K562 (cell line): ENCODE measurements around the gene CCDC9. TPM values are rescaled to one million over a fixed set of nuclear protein-coding genes. Genes with fewer than 3 reads are reported as not detected.

ENCODE experiments used
- CBX1 ChIP-seq: sonication (generic); IDR thresholded peaks from 2 replicates; pipeline ENCODE4 v1.6.1; 2016; ENCODE audit warnings: antibody characterized with exemption, low read depth, mild to moderate bottlenecking
- CTBP1 ChIP-seq: fragments of 450-650 bp; IDR thresholded peaks from 2 replicates; pipeline ENCODE4 v1.6.1; 2016; ENCODE audit warnings: borderline replicate concordance
- ILK ChIP-seq: fragments of 450-650 bp; IDR thresholded peaks from 2 replicates; pipeline ENCODE4 v1.6.1; 2016; ENCODE audit warnings: missing genetic modification characterization, low read depth, mild to moderate bottlenecking, missing compliant biosample characterization, moderate library complexity, borderline replicate concordance
- TARDBP ChIP-seq: fragments of 450-650 bp; IDR thresholded peaks from 2 replicates; pipeline ENCODE4 v1.6.1; 2016
- WHSC1 ChIP-seq: IDR thresholded peaks from one replicate; pipeline ENCODE4 v1.6.1; 2012; ENCODE audit warnings: low read length, control low read depth, inconsistent platforms
- ZNF121 ChIP-seq: sonication (generic); formaldehyde crosslinking; conservative IDR thresholded peaks from 2 replicates; pipeline ENCODE4 v1.8.0; 2022; ENCODE audit warnings: missing genetic modification reagents
- ZNF184 ChIP-seq: sonication (generic); formaldehyde crosslinking; IDR thresholded peaks from 2 replicates; pipeline ENCODE4 v1.5.0; 2020; ENCODE audit warnings: missing genetic modification reagents
- ZNF561 ChIP-seq: fragments of 450-650 bp; formaldehyde crosslinking; conservative IDR thresholded peaks from 2 replicates; pipeline ENCODE4 v1.4.0; 2020; ENCODE audit warnings: mild to moderate bottlenecking, moderate library complexity
- polyA plus RNA-seq, 8 experiments: library from polyadenylated mRNA; depleted of rRNA in 4 of 8; stranded (reverse) in 5 of 8; unstranded in 3 of 8; fragments of >200 nt; fragmentation: Nextera tagmentation in 2 of 8; fragmentation: Illumina TruSeq in 1 of 8; extraction: Ambion mirVana in 2 of 8; extraction: Trizol in 1 of 8; gene quantifications; 2 replicates each; pipeline versions ENCODE4 v1.2.1 to v1.2.3, GENCODE V29; 2011 to 2014; ENCODE audit warnings: inconsistent platforms in 1 of 8, missing spikeins in 1 of 8
- total RNA-seq, 7 experiments: library from RNA; depleted of rRNA in 6 of 7; stranded (reverse); fragments of >200 nt in 6 of 7; fragmentation: Illumina TruSeq in 2 of 7; extraction: Trizol in 2 of 7; gene quantifications; 2 replicates each; pipeline versions ENCODE4 v1.2.1 to v1.2.3, GENCODE V29; 2011 to 2021; ENCODE audit warnings: low replicate concordance in 1 of 7
- TF ChIP-seq, protein P1 (sequence below): fragments of 200-600 bp; sonication (generic); IDR thresholded peaks from one replicate; pipeline ENCODE4 v1.6.1; 2012; ENCODE audit warnings: mild to moderate bottlenecking, low read depth, low read length, inconsistent platforms
- TF ChIP-seq, protein P2 (sequence below): sonication (generic); formaldehyde crosslinking; IDR thresholded peaks from 2 replicates; pipeline ENCODE4 v1.8.0; 2022; ENCODE audit warnings: missing genetic modification reagents, mild to moderate bottlenecking, moderate library complexity, borderline replicate concordance
- TF ChIP-seq, protein P3 (sequence below): fragments of 250-450 bp; sonication (Bioruptor Pico); IDR thresholded peaks from 2 replicates; pipeline ENCODE4 v1.5.0; 2021

Gene CCDC9
- total and polyA plus RNA-seq, 9 of the 15 experiments (the other 6 are each of a cell fraction or from before 2014, with no cell fraction given) = 0.23 to 38.6 (median 8.4) TPM

DNA sequence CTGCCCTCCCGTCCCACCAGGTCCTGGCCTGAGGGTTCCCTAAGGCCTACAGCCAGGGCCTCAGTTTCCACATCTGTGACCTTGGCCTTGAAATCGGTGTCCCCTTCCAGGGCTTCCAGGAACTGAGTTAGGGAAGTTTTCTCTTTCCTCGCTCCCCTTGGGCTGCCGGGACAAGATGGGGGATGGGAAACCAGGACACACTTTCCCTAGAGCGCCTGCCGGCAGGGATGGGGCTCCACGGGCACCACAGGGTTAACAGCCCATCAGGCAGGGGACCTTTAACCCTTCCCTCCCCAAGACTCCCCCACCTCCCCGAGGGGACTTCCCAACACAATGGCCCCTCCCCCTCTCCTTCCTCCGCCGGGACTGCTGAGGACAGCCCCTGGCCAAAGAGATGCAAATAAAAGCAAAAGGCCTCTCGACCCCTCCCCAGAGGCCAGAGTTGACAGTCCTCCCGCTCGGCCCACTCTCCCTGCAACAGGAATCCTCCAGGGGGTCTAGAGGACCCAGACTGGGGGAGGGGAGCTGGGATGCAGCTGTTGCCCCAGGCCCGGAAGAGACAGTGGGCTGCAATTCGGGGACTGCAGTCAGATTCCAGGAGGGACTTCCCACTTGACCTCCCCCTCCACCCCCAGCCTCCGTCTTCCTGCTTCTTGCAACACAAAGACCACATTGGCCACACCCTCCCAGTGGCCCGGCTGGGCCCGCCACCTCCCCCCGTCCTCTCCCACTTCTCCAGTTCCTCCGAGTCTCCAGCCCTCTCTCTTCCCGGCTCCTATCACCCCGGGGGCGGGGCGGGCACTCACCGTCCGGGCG is 28.8 kb upstream of the CCDC9 start (continued):
- TF ChIP-seq, protein P1, sequence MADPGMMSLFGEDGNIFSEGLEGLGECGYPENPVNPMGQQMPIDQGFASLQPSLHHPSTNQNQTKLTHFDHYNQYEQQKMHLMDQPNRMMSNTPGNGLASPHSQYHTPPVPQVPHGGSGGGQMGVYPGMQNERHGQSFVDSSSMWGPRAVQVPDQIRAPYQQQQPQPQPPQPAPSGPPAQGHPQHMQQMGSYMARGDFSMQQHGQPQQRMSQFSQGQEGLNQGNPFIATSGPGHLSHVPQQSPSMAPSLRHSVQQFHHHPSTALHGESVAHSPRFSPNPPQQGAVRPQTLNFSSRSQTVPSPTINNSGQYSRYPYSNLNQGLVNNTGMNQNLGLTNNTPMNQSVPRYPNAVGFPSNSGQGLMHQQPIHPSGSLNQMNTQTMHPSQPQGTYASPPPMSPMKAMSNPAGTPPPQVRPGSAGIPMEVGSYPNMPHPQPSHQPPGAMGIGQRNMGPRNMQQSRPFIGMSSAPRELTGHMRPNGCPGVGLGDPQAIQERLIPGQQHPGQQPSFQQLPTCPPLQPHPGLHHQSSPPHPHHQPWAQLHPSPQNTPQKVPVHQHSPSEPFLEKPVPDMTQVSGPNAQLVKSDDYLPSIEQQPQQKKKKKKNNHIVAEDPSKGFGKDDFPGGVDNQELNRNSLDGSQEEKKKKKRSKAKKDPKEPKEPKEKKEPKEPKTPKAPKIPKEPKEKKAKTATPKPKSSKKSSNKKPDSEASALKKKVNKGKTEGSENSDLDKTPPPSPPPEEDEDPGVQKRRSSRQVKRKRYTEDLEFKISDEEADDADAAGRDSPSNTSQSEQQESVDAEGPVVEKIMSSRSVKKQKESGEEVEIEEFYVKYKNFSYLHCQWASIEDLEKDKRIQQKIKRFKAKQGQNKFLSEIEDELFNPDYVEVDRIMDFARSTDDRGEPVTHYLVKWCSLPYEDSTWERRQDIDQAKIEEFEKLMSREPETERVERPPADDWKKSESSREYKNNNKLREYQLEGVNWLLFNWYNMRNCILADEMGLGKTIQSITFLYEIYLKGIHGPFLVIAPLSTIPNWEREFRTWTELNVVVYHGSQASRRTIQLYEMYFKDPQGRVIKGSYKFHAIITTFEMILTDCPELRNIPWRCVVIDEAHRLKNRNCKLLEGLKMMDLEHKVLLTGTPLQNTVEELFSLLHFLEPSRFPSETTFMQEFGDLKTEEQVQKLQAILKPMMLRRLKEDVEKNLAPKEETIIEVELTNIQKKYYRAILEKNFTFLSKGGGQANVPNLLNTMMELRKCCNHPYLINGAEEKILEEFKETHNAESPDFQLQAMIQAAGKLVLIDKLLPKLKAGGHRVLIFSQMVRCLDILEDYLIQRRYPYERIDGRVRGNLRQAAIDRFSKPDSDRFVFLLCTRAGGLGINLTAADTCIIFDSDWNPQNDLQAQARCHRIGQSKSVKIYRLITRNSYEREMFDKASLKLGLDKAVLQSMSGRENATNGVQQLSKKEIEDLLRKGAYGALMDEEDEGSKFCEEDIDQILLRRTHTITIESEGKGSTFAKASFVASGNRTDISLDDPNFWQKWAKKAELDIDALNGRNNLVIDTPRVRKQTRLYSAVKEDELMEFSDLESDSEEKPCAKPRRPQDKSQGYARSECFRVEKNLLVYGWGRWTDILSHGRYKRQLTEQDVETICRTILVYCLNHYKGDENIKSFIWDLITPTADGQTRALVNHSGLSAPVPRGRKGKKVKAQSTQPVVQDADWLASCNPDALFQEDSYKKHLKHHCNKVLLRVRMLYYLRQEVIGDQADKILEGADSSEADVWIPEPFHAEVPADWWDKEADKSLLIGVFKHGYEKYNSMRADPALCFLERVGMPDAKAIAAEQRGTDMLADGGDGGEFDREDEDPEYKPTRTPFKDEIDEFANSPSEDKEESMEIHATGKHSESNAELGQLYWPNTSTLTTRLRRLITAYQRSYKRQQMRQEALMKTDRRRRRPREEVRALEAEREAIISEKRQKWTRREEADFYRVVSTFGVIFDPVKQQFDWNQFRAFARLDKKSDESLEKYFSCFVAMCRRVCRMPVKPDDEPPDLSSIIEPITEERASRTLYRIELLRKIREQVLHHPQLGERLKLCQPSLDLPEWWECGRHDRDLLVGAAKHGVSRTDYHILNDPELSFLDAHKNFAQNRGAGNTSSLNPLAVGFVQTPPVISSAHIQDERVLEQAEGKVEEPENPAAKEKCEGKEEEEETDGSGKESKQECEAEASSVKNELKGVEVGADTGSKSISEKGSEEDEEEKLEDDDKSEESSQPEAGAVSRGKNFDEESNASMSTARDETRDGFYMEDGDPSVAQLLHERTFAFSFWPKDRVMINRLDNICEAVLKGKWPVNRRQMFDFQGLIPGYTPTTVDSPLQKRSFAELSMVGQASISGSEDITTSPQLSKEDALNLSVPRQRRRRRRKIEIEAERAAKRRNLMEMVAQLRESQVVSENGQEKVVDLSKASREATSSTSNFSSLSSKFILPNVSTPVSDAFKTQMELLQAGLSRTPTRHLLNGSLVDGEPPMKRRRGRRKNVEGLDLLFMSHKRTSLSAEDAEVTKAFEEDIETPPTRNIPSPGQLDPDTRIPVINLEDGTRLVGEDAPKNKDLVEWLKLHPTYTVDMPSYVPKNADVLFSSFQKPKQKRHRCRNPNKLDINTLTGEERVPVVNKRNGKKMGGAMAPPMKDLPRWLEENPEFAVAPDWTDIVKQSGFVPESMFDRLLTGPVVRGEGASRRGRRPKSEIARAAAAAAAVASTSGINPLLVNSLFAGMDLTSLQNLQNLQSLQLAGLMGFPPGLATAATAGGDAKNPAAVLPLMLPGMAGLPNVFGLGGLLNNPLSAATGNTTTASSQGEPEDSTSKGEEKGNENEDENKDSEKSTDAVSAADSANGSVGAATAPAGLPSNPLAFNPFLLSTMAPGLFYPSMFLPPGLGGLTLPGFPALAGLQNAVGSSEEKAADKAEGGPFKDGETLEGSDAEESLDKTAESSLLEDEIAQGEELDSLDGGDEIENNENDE = no peak
- TF ChIP-seq, protein P2, sequence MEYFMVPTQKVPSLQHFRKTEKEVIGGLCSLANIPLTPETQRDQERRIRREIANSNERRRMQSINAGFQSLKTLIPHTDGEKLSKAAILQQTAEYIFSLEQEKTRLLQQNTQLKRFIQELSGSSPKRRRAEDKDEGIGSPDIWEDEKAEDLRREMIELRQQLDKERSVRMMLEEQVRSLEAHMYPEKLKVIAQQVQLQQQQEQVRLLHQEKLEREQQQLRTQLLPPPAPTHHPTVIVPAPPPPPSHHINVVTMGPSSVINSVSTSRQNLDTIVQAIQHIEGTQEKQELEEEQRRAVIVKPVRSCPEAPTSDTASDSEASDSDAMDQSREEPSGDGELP (CRISPR knock-in tag) = peak; percentile 56; the same call in 1 of the 2 replicates
- TF ChIP-seq WHSC1 (no peak), TARDBP (peak; percentile 94), ZNF561 (CRISPR knock-in tag) (no peak), ZNF121 (no peak), CBX1 (peak; percentile 86), ZNF184 (CRISPR knock-in tag) (no peak), ILK (tag) (no peak), CTBP1 (peak; percentile 14; the same call in 1 of the 2 replicates)
- TF ChIP-seq, protein P3, sequence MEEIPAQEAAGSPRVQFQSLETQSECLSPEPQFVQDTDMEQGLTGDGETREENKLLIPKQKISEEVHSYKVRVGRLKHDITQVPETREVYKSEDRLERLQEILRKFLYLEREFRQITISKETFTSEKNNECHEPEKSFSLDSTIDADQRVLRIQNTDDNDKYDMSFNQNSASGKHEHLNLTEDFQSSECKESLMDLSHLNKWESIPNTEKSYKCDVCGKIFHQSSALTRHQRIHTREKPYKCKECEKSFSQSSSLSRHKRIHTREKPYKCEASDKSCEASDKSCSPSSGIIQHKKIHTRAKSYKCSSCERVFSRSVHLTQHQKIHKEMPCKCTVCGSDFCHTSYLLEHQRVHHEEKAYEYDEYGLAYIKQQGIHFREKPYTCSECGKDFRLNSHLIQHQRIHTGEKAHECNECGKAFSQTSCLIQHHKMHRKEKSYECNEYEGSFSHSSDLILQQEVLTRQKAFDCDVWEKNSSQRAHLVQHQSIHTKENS (CRISPR knock-in tag) = no peak
